ENCODE results near the gene RPL31.

DNA sequence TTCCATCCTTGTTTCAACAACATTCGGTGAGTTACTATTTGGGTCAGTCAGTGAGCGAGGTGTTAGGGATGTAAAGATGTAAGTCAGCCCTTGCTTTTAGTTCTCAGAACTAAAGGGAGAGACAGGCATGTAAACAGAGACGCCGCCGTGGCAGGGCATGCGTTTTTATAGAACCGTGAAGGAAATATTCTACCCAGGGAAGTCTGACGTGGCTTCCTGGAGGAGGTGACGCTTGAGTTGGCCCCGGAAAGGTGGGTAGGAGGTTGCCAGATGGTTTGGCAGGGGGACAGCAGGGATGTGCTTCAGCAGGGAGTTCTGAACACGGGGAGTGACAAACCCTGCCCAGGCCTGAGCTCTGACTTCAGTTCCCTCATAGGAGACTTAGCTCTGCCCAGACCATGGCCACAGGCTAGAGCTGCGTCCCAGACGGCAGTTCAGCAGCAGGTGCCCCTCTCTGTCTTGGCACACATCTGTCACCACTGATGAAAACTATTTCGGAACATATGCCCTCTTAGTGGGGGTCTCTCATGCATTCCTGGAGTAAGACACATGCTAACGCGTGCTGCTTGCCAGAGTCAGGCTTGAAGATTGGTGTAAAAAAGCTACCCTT, 23.4 kb upstream of the RPL31 start:
- no peak for TF ChIP-seq CTCF (IDR thresholded peaks at IDR 0.05)
- no peak for TF ChIP-seq POLR2A (IDR thresholded peaks at IDR 0.05)

All from adrenal gland (tissue), 5 donors.